GM18517 (cell line): Measurements from ENCODE around the gene ACACB.

Source experiments
- ATAC-seq: cut with Tn5 transposase; IDR thresholded peaks from one replicate; pipeline ENCODE4 v1.9.1; 2021; ENCODE audit warnings: mild to moderate bottlenecking, moderate library complexity; ENCODE audit not compliant: unreplicated experiment

Gene ACACB

GRCh38 chr12:109271418-109271817 lies 155.0 kb downstream of the ACACB start:
- ATAC-seq: no peak

GRCh38 chr12:109273354-109273753 lies 157.0 kb downstream of the ACACB start:
- ATAC-seq: no peak

GRCh38 chr12:109274381-109274780 lies 158.0 kb downstream of the ACACB start:
- ATAC-seq: no peak

- ATAC-seq: no peak
Measured at GRCh38 chr12:109275173-109275572, 158.8 kb downstream of the ACACB start.

GRCh38 chr12:109276160-109276559 lies 159.8 kb downstream of the ACACB start:
- no peak for ATAC-seq

- no peak for ATAC-seq
Measured at GRCh38 chr12:109277255-109277898, 161.0 kb downstream of the ACACB start.

- no peak for ATAC-seq
Measured at GRCh38 chr12:109277899-109278762, 161.7 kb downstream of the ACACB start.

- ATAC-seq: no peak
Measured at GRCh38 chr12:109278912-109279311, 162.5 kb downstream of the ACACB start.

- ATAC-seq: no peak
Measured at GRCh38 chr12:109279525-109279924, 163.1 kb downstream of the ACACB start.

GRCh38 chr12:109281452-109281851 lies 165.1 kb downstream of the ACACB start:
- ATAC-seq: no peak

- no peak for ATAC-seq
Measured at GRCh38 chr12:109284392-109284791, 168.0 kb downstream of the ACACB start.

GRCh38 chr12:109286252-109286651 lies 169.9 kb downstream of the ACACB start:
- ATAC-seq: no peak

- ATAC-seq: no peak
Measured at GRCh38 chr12:109286652-109287051, 170.3 kb downstream of the ACACB start.

GRCh38 chr12:109287181-109287580 lies 170.8 kb downstream of the ACACB start:
- no peak for ATAC-seq

- no peak for ATAC-seq
Measured at GRCh38 chr12:109287811-109288469, 171.6 kb downstream of the ACACB start.

GRCh38 chr12:109288571-109288970 lies 172.2 kb downstream of the ACACB start:
- no peak for ATAC-seq

GRCh38 chr12:109289004-109289403 lies 172.6 kb downstream of the ACACB start:
- no peak for ATAC-seq

- no peak for ATAC-seq
Measured at GRCh38 chr12:109289551-109289950, 173.2 kb downstream of the ACACB start.

GRCh38 chr12:109290061-109290460 lies 173.7 kb downstream of the ACACB start:
- no peak for ATAC-seq

- ATAC-seq: no peak
Measured at GRCh38 chr12:109291117-109291516, 174.7 kb downstream of the ACACB start.

GRCh38 chr12:109291521-109292341 lies 175.3 kb downstream of the ACACB start:
- ATAC-seq: no peak
